NCI-H2081 (cell line): Measurements from ENCODE around the gene FBXO30.
A peak's percentile ranks its signal among the peaks of the same experiment; 100 is the strongest.

Experiments used
- DNase-seq, 2 experiments: peaks; one replicate each; lab custom pipeline; 2025; lab: John Stamatoyannopoulos, UW

The FBXO30 gene

GRCh38 chr6:145814501-145815308 lies at the start of gene FBXO30:
FBXO30 (minus strand) TSS chr6:145814795; CDS start chr6:145806405, 8,390 bp downstream.
- peak; percentile 76 to 79 for DNase-seq

GRCh38 chr6:145863988-145864616 lies 49.5 kb upstream of the FBXO30 start:
- DNase-seq: no peak

- no peak for DNase-seq
Measured at GRCh38 chr6:145863366-145863765, 48.8 kb upstream of the FBXO30 start.

- DNase-seq: no peak
Measured at GRCh38 chr6:145860562-145860961, 46.0 kb upstream of the FBXO30 start.

GRCh38 chr6:145850671-145851070 lies 36.1 kb upstream of the FBXO30 start:
- no peak for DNase-seq

GRCh38 chr6:145848541-145848940 lies 33.9 kb upstream of the FBXO30 start:
- no peak for DNase-seq

GRCh38 chr6:145845557-145845956 lies 31.0 kb upstream of the FBXO30 start:
- no peak for DNase-seq

GRCh38 chr6:145844933-145845540 lies 30.4 kb upstream of the FBXO30 start:
- no peak for DNase-seq

- no peak for DNase-seq
Measured at GRCh38 chr6:145842693-145843546, 28.3 kb upstream of the FBXO30 start.

GRCh38 chr6:145841668-145842067 lies 27.1 kb upstream of the FBXO30 start:
- no peak for DNase-seq

GRCh38 chr6:145839653-145840052 lies 25.1 kb upstream of the FBXO30 start:
- DNase-seq: no peak

- DNase-seq: no peak
Measured at GRCh38 chr6:145838305-145838704, 23.7 kb upstream of the FBXO30 start.

- no peak for DNase-seq
Measured at GRCh38 chr6:145836772-145837171, 22.2 kb upstream of the FBXO30 start.

GRCh38 chr6:145836170-145836569 lies 21.6 kb upstream of the FBXO30 start:
- no peak for DNase-seq

GRCh38 chr6:145830612-145831011 lies 16.0 kb upstream of the FBXO30 start:
- no peak for DNase-seq

- DNase-seq: no peak
Measured at GRCh38 chr6:145829950-145830349, 15.4 kb upstream of the FBXO30 start.

- DNase-seq: no peak
Measured at GRCh38 chr6:145829102-145829501, 14.5 kb upstream of the FBXO30 start.

- no peak for DNase-seq
Measured at GRCh38 chr6:145824344-145824743, 9.7 kb upstream of the FBXO30 start.

GRCh38 chr6:145823328-145823944 lies 8.8 kb upstream of the FBXO30 start:
- DNase-seq: no peak

- no peak for DNase-seq
Measured at GRCh38 chr6:145822456-145822855, 7.9 kb upstream of the FBXO30 start.

GRCh38 chr6:145819994-145820393 lies 5.4 kb upstream of the FBXO30 start:
- no peak for DNase-seq

GRCh38 chr6:145818796-145819195 lies 4.2 kb upstream of the FBXO30 start:
- no peak for DNase-seq
